ENCODE results near the gene ZFP92. TPM values are rescaled to one million over a fixed set of nuclear protein-coding genes. Genes with fewer than 3 reads are reported as not detected.

The ZFP92 gene
- total and polyA plus RNA-seq, 10 of the 15 experiments (the other 5 are each of a cell fraction or from before 2014, with no cell fraction given) = 0.02 to 1.6 (median 0.09) TPM; not detected in 2

DNA sequence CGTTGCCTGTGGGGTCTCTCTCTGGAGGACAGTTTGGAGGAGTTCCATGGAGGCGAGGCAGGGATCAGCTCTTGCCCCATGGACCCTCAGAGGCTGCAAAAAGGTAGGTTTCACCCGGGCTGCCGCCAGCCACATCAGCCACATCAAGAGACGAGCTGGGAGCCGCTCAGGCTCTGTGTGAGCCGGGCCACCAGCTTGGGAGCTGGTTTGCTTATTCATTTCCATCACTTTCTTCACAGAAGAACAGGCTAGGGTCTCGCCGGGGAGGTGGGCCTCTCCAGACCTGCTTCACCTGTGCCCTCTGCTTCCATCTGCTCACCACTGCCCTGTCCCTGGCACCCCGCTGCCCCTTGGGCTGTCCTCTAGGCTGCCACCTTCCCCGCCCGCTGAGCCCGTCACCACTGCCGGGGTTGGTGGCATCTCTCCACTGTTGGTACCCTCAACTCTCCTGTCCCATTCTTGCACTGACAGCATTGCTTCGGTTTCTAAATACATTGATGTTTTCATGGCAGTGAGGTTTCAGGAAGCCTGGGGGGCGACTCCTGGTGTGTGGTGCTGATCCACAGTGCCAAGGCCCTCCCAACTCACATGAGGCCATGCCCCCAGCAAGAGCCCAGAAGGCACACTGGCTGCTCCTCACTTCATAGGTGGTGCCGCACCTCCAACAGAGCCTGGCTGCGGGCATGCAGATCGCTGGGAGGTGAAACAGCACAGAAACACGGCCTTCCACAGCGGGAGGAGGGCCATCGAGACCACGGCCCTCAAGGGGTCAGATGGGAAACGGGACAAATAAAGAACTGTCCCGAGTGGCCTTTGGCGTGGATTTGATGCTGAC, 39.1 kb downstream of the ZFP92 start (continued):
- TF ChIP-seq, protein P1, sequence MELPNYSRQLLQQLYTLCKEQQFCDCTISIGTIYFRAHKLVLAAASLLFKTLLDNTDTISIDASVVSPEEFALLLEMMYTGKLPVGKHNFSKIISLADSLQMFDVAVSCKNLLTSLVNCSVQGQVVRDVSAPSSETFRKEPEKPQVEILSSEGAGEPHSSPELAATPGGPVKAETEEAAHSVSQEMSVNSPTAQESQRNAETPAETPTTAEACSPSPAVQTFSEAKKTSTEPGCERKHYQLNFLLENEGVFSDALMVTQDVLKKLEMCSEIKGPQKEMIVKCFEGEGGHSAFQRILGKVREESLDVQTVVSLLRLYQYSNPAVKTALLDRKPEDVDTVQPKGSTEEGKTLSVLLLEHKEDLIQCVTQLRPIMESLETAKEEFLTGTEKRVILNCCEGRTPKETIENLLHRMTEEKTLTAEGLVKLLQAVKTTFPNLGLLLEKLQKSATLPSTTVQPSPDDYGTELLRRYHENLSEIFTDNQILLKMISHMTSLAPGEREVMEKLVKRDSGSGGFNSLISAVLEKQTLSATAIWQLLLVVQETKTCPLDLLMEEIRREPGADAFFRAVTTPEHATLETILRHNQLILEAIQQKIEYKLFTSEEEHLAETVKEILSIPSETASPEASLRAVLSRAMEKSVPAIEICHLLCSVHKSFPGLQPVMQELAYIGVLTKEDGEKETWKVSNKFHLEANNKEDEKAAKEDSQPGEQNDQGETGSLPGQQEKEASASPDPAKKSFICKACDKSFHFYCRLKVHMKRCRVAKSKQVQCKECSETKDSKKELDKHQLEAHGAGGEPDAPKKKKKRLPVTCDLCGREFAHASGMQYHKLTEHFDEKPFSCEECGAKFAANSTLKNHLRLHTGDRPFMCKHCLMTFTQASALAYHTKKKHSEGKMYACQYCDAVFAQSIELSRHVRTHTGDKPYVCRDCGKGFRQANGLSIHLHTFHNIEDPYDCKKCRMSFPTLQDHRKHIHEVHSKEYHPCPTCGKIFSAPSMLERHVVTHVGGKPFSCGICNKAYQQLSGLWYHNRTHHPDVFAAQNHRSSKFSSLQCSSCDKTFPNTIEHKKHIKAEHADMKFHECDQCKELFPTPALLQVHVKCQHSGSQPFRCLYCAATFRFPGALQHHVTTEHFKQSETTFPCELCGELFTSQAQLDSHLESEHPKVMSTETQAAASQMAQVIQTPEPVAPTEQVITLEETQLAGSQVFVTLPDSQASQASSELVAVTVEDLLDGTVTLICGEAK (IDR thresholded peaks at IDR 0.05; ENCODE audit: borderline replicate concordance) = no peak
- TF ChIP-seq SUZ12 (IDR thresholded peaks at IDR 0.05; ENCODE audit: unreplicated experiment) = no peak
- TF ChIP-seq PKNOX1 (IDR thresholded peaks at IDR 0.05) = no peak
- TF ChIP-seq HDAC6 (IDR thresholded peaks at IDR 0.05; ENCODE audit: unreplicated experiment) = no peak
- TF ChIP-seq, protein P2, sequence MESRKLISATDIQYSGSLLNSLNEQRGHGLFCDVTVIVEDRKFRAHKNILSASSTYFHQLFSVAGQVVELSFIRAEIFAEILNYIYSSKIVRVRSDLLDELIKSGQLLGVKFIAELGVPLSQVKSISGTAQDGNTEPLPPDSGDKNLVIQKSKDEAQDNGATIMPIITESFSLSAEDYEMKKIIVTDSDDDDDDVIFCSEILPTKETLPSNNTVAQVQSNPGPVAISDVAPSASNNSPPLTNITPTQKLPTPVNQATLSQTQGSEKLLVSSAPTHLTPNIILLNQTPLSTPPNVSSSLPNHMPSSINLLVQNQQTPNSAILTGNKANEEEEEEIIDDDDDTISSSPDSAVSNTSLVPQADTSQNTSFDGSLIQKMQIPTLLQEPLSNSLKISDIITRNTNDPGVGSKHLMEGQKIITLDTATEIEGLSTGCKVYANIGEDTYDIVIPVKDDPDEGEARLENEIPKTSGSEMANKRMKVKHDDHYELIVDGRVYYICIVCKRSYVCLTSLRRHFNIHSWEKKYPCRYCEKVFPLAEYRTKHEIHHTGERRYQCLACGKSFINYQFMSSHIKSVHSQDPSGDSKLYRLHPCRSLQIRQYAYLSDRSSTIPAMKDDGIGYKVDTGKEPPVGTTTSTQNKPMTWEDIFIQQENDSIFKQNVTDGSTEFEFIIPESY (IDR thresholded peaks at IDR 0.05) = no peak
- TF ChIP-seq HSF1 (IDR thresholded peaks at IDR 0.05; ENCODE audit: low read depth, low read length) = no peak
- TF ChIP-seq CBX3 (IDR thresholded peaks at IDR 0.05; ENCODE audit: borderline replicate concordance, low read depth) = no peak
- no peak for TF ChIP-seq HCFC1 (IDR thresholded peaks at IDR 0.05; ENCODE audit: low read length)
- TF ChIP-seq CREB1 (IDR thresholded peaks at IDR 0.05; ENCODE audit: low read depth) = no peak
- TF ChIP-seq ETV6 (conservative IDR thresholded peaks at IDR 0.05 in 1 of 2, IDR thresholded peaks at IDR 0.05 in 1 of 2; ENCODE audit: borderline replicate concordance in 1 of 2, low read depth in 1 of 2) = no peak
- no peak for TF ChIP-seq RCOR1 (conservative IDR thresholded peaks at IDR 0.05; ENCODE audit: low read depth, low read length)
- no peak for TF ChIP-seq ESRRA (IDR thresholded peaks at IDR 0.05; ENCODE audit: low read length)
- TF ChIP-seq EP300 (IDR thresholded peaks at IDR 0.05; ENCODE audit: borderline replicate concordance in 1 of 2, control insufficient read depth in 1 of 2, low read depth in 2 of 2, low read length in 2 of 2) = no peak
- no peak for TF ChIP-seq TARDBP (IDR thresholded peaks at IDR 0.05; ENCODE audit: borderline replicate concordance)
- TF ChIP-seq NFXL1 (IDR thresholded peaks at IDR 0.05; ENCODE audit: borderline replicate concordance) = no peak
- no peak for TF ChIP-seq ASH2L (IDR thresholded peaks at IDR 0.05; ENCODE audit: borderline replicate concordance, low read depth)
